NCI-H1417 treated with DMSO at 0.1 percent for 48 hours (cell line): ENCODE measurements around the gene COX10.
"Not testable (repeated sequence)": the region's sequence is repeated elsewhere in the genome, so short reads cannot be mapped to it uniquely, and the experiment has no call there.

Experiments used
- DNase-seq: peaks from one replicate; lab custom pipeline; 2025; lab: John Stamatoyannopoulos, UW

COX10 gene

DNA sequence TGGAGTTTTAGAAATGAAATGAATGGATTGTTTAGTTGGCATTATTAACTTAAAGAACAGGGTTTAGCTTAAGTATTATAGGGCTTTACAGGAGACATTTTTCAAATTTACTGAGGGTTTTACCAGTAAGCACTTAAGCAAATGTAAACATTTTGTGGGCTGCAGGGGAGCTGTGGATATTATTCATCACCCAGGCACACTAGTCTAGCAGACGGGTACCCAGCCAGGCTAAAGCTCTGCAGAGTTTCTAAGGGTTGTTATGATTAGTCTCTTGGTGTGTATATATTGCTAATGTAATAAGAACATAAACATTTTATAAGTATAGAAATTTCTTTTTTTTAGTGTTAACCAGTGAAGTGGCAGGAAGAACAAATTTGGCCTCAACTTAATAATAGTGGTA lies 110.6 kb downstream of the COX10 start:
- not testable (repeated sequence) for DNase-seq

DNA sequence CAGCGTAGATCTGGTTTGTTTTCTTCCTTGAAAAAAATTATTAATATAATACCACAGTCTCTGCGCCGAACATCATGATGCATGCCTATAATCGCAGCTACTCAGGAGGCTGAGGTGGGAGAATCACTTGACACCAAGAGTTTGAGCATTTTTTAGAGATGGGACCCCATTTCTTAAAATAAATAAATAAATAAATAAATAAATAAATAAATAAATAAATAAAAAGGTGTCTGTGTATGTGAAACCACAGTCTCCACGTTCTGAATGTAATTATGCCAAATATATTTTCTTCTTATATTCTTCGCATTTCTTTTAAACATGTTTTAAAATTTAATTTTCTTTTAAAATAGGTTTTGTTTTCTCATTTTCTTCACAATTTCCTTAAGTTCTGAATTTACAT lies 112.8 kb downstream of the COX10 start:
- DNase-seq = not testable (repeated sequence)

DNA sequence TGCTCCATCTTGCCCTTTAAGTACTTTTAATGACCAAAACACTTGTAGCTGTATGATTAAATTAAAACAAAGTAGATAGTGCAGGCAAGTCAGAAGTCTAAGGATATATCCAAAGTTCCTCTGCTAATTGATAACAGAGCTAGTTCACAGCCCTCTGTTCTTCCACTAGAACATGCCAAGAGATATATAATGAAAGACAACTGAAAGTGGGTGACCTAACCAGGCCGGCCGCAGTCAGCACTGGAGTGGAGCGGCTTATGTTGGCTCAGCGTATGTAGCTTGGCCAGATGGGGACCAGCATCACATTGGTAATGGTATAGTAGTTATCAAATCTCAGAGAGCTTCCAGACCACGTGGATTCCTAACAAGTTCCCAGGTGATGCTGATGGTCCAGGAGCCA lies 115.2 kb downstream of the COX10 start:
- not testable (repeated sequence) for DNase-seq

GRCh38 chr17:14186443-14186842 lies 117.1 kb downstream of the COX10 start:
- DNase-seq = not testable (repeated sequence)

- DNase-seq = not testable (repeated sequence)
These were observed 121.5 kb downstream of the COX10 start for GRCh38 chr17:14190774-14191173.

DNA sequence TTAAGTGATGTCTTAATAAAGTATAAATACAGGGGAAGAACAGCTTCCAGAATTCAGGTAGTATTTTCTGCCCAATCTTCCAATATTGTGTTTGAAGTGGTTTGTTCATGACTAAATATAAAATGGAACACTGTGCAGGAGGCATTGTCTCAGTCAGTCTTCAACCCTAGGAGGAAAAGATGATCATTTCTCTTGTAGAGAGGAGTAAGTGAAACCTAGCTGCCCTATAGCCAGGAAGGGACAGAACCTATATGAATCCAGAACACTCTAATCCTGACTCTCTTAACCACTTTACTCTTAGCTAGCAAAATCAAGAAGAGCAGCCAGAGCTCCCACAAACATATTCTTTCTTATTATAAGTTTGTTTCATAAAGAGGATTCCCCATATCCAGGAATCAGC lies 122.2 kb downstream of the COX10 start:
- DNase-seq = not testable (repeated sequence)

DNA sequence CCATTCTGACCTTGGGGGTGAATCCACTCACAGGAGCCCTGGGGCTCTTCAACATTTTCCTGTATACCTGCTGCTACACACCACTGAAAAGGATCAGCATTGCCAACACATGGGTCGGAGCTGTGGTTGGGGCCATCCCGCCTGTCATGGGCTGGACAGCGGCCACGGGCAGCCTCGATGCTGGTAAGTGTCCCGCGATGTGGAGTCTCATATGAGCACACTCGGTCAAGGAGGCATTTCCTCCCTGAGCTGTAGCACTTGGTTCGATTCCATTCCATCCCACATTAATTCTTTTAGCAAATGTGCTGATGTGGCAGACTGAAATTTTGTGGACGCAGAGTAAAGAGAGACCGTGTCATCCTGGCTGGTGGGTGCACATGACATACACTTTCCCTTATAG lies 122.7 kb downstream of the COX10 start:
- DNase-seq = not testable (repeated sequence)

GRCh38 chr17:14192636-14193344 lies 123.5 kb downstream of the COX10 start:
- DNase-seq = not testable (repeated sequence)

DNA sequence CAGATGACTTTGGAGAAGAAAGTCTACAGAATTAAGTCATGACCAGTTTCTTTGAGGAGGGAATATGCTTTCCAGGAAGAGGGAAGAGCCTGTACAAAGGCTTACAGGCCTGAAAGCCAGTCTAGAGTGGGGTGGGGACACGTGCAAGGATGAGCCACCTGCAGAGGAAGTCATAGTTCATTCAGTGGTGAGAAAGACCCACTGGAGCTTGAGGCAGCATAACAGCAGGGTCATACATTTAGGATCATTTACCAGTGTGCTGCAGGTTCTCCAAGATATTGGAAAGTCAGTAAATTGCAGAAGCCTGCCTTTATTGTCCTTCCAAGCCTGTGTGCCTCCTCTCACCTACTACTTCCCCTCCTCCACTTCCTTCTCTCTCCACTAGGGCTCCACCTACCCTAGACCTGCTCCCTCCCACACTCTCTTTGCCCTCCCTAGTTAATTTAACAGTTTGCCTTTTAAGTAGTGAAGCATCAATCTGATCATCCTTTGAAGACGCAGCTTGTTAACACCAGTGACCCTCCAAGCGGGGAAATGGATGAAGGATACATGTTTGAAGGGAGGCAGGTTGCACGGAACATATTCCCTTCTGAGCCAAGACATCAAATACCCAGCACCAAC lies 127.2 kb downstream of the COX10 start:
- DNase-seq = no peak

DNA sequence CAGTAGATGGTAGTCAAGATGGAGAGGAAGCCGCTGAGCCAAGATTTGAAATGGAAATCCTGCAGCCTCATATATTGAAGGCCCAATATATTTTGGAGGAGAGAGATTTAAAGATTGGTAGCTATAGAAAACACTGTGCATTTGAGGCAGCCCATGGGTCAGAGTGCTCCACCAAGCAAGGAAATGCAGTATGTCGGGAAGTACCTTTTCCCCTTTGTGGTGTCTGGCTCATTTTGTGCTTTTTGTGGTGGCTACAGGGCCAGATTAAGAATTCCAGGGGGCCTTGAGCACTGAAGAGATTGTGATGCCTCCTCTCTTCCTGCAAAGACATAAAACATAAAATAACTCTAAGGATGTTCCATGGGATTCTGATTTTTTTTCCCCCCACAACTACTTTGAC lies 127.8 kb downstream of the COX10 start:
- DNase-seq = no peak

GRCh38 chr17:14197586-14197985 lies 128.3 kb downstream of the COX10 start:
- no peak for DNase-seq

- no peak for DNase-seq
These were observed 128.7 kb downstream of the COX10 start for GRCh38 chr17:14198013-14198412.

DNA sequence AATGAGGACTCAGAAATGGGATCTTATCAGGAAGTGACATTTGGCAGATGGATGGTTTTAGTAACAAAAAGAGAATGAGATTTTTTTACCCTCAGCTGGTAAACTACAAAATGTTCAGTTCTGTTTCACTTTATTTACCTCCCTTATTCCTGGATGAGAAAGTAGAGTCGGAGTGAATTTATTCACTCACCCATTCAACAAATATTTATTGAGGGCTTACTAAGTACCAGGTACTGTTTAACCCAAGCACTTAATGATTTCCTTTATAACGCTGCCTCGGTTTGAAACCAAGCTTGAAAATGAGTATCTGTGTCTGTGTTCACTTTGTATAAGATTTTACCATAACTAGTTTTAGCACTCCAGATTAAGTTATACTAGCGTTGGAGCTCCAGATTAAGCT lies 129.3 kb downstream of the COX10 start:
- DNase-seq = no peak

GRCh38 chr17:14199601-14200000 lies 130.3 kb downstream of the COX10 start:
- DNase-seq = no peak

DNA sequence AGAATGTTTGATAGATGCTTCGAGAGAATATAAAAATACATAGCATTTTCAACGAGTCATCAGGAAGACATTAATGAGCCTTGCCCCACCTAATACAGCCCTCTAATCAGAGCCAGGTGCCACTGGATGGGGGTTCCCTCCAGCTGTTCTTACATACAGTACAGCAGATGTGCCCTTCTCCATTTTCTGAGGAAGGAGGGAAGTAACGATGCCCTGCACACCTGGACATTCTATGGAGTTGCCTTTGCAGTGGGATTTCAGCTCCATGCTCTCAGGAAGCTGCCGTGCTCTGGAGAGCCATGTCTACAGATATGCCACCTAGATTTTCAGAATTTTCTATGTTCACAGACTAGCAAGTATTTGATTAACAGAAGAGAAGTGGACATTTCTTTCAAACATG lies 131.1 kb downstream of the COX10 start:
- no peak for DNase-seq

DNA sequence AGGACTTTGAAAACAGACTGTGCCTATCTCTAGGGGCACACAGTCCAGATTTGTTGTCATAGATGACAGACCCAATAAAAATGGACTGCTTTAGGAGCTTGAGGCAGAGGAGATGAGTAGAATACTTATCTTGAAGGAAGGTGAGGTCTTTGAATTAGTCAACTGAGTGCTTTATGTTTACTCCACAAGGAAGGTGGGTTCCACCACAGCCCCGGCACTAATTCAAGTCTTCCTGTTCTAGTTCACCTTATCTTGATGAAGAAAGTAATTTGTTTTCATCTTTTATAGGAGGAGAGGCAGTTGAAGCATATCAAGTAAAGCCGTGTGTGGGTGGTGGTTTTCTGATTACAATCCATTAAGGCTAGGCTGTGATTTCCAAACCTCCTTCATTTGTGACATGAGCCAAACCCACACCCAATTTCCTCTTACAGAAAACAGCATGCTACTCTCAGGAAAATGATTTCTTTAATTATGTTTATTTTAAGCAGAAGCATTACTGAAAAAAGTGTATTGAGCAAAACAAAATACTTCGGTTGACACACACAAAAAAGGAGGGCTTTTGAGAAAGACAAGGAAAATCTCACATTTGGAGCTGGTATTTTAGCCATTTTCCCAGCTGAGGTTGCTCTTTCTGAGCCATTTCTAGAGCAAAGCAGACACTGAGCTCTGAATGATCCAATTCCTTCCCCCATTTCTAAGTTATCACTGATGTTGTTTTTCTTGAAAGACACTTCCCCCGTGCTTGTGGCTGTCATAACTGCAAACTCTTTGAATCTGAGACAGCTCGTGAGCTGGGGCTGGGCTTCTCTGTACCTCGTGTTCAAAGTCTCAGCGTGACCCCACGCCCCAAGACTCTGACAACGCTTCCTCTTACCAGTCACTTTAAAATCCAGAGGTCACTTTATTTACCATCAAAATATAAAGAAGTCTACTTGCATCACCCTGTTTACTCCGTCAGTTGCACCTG lies 132.0 kb downstream of the COX10 start:
- DNase-seq = no peak

GRCh38 chr17:14201988-14202380 lies 132.7 kb downstream of the COX10 start:
- DNase-seq = no peak

DNA sequence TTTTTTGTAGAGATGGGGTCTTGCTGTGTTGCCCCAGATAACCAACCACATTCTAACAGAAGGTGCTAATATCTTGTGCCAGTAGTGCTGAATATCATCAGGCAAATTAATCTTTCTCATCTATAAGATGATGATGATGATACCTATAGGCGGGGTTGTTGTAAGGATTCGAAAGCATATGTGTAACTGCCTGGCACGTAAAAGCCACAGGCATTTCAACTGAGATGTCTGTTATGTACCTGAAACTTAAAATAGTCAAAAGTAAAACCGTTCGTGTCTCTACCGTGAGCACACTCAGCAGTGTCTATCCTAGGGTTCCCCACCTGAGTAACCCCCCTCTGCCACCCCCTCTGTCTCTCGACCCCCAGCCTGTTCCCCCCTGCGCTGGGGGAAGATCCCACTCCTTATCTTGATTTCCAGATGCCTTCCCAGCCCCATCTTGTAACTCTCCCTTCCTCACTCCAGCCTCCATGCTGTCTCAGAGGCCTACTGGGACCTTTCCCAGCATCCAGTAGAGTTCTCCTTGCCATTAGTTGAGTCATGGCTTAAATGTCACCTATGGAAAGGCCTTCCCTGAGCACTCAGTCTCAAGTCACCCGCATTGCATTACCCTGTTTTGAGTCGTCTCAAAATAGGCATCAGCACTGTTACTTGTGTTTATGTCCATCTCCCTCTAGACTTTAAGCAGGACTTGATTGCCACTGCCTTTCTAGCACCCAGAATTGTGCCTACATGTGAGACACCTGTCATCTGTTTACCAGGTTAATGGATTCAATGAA lies 133.3 kb downstream of the COX10 start:
- no peak for DNase-seq

DNA sequence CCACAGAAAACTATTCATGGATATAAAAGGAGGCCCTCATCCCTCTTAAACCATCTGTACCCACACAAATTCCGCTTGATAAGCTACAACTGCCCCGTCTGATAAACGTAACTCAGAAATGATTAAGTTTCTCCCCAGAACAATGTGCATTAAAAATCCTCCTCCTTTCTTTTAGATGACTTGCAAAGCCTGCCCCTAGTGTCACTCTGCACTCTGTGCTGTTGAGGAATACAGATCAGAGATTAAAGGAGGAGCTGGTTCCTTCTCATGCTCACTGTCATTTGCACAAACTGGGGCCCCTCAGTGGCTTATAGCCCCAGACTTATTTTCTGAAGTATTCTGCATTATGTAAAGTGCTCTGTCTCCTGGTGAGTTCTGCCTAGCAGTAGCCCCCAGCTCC lies 134.1 kb downstream of the COX10 start:
- DNase-seq = no peak

DNA sequence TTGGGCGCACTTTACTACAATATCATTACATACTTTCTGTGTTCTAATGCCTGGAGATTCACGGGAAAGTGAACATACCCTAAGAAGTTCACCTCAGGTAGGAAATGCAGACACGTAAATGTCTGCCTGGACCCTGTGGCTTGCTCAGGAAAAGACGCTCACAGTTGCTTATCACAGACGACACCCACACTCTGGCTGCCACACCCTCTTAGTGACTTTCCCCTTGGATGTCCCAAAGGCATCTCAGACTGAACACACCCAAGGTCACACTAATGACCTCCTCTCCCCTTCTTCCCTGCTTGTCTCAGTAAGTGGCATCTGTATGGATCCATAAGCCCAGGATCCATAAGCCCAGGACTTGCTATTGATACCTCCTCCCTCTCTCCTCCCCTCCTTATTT lies 134.8 kb downstream of the COX10 start:
- no peak for DNase-seq

GRCh38 chr17:14204546-14204945 lies 135.2 kb downstream of the COX10 start:
- DNase-seq = no peak

- no peak for DNase-seq
These were observed 136.1 kb downstream of the COX10 start for GRCh38 chr17:14205380-14205779.
